Esophagus squamous epithelium (tissue), 4 donors: ENCODE data around the gene ITIH4.

Experiments used
- POLR2A ChIP-seq, 4 donors: fragments of 450-650 bp; IDR thresholded peaks; one replicate each; pipeline ENCODE4 v1.6.1; 2017; ENCODE audit warnings: antibody characterized with exemption in 4 of 4, mild to moderate bottlenecking in 4 of 4, moderate library complexity in 3 of 4
- TF ChIP-seq, protein P1 (sequence below), 6 experiments: fragments of 450-650 bp in 4 of 6; fragments of 200-600 bp in 2 of 6; sonication (generic) in 2 of 6; IDR thresholded peaks; one replicate each; pipeline ENCODE4 v1.5.1; 2016 to 2019; ENCODE audit warnings: antibody characterized with exemption in 6 of 6, mild to moderate bottlenecking in 4 of 6, moderate library complexity in 4 of 6

DNA sequence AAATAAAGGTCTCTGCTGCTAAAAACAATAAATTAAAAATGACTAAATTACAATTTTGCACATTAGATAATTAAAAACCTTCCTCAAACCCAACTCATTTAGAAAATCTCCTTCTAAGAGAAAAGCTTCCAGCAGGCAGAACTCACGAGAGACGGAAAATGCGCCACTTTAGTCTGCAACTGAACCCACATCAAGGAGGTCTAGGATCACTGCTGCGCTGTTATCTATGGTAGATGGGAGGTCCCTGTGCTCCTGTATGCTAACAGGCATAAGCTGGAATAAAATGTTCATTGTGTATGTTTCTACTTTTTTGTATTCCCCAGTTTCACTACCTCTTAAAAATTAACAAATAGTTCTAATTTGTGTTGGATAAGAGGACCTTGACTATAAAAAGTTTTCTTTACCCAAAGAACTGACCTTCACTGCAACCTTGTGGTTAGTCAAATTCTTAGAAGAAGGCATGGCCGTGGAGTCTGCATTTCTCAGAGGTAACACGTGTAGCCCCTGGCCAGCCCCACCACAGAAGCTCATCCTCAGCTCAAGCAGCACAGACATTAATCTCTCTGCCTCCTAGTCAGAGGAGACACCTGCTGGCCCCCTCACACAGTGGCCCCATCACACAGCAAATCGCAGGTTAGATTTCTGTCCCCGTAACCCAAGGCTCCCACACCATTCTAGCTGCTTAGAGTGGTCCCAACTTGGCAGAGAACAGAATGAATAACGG lies 44.6 kb upstream of the ITIH4 start:
- TF ChIP-seq, protein P1, sequence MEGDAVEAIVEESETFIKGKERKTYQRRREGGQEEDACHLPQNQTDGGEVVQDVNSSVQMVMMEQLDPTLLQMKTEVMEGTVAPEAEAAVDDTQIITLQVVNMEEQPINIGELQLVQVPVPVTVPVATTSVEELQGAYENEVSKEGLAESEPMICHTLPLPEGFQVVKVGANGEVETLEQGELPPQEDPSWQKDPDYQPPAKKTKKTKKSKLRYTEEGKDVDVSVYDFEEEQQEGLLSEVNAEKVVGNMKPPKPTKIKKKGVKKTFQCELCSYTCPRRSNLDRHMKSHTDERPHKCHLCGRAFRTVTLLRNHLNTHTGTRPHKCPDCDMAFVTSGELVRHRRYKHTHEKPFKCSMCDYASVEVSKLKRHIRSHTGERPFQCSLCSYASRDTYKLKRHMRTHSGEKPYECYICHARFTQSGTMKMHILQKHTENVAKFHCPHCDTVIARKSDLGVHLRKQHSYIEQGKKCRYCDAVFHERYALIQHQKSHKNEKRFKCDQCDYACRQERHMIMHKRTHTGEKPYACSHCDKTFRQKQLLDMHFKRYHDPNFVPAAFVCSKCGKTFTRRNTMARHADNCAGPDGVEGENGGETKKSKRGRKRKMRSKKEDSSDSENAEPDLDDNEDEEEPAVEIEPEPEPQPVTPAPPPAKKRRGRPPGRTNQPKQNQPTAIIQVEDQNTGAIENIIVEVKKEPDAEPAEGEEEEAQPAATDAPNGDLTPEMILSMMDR (IDR thresholded peaks at IDR 0.05) = no peak
- no peak for TF ChIP-seq POLR2A (IDR thresholded peaks at IDR 0.05)
